Upper lobe of right lung (tissue), 1 donor: Measurements from ENCODE around the gene PRCP. TPM values are rescaled to one million over a fixed set of nuclear protein-coding genes. Genes with fewer than 3 reads are reported as not detected.

Source experiments
- ATAC-seq: fragments of 200-7000 bp; cut with Tn5 transposase; one replicate; pipeline ENCODE4 v1.9.1; 2020; ENCODE audit warnings: mild to moderate bottlenecking, moderate library complexity
- DNase-seq: peaks from one replicate; pipeline ENCODE4 v3.0.0-alpha.2; 2020
- H3K27ac ChIP-seq: fragments of 200-600 bp; one replicate; pipeline ENCODE4 v1.8.0; 2022
- H3K27me3 ChIP-seq: fragments of 200-600 bp; one replicate; pipeline ENCODE4 v1.8.0; 2022; ENCODE audit warnings: mild to moderate bottlenecking
- H3K36me3 ChIP-seq: fragments of 200-600 bp; one replicate; pipeline ENCODE4 v1.8.0; 2022
- H3K4me1 ChIP-seq: fragments of 200-600 bp; one replicate; pipeline ENCODE4 v1.8.0; 2022
- H3K4me3 ChIP-seq: fragments of 200-600 bp; one replicate; pipeline ENCODE4 v1.8.0; 2022; ENCODE audit warnings: mild to moderate bottlenecking
- H3K9me3 ChIP-seq: fragments of 200-600 bp; one replicate; pipeline ENCODE4 v1.8.0; 2022
- CTCF ChIP-seq: fragments of 200-600 bp; IDR thresholded peaks from one replicate; pipeline ENCODE4 v1.8.0; 2022; ENCODE audit warnings: antibody characterized with exemption
- intact Hi-C: fragments of 100-400 bp; cut with DNase I; formaldehyde crosslinking; loops from one replicate; pipeline ENCODE4 v1.11.0; 2022
- total RNA-seq: library from RNA; stranded (reverse); fragmentation: NEBNext Ultra II Directional; extraction: Animal tissue kit (Norgen Biotek cat#: 25700); gene quantifications from one replicate; pipeline ENCODE4 v1.2.1, GENCODE V29; 2021
- donor health status: DM: no; HTN: yes; CAD: no; lungs with severe emphysema.

Gene PRCP
- total RNA-seq, 1 donor from 2014 or later = 91.3 TPM

GRCh38 chr11:82873919-82874333 lies 26.3 kb downstream of the PRCP start:
- Histone ChIP-seq H3K27ac (no peak overlapping the region), H3K4me3 (no peak overlapping the region), H3K9me3 (no peaks in the 10 kb centered on the region), H3K27me3 (no peaks in the 10 kb centered on the region), H3K4me1 (peaks cover 21% of the 10 kb centered on the region), H3K36me3 (no peaks in the 10 kb centered on the region)
- TF ChIP-seq CTCF = no peak
- DNase-seq (no peak), ATAC-seq (no peak)
- intact Hi-C loops = no loop called here

GRCh38 chr11:82872377-82873150 lies 27.7 kb downstream of the PRCP start:
- intact Hi-C loops = no loop called here
- Histone ChIP-seq H3K4me1 (peaks cover 21% of the 10 kb centered on the region), H3K9me3 (no peaks in the 10 kb centered on the region), H3K36me3 (no peaks in the 10 kb centered on the region), H3K4me3 (no peak overlapping the region), H3K27ac (no peak overlapping the region), H3K27me3 (no peaks in the 10 kb centered on the region)
- DNase-seq (no peak), ATAC-seq (no peak)
- TF ChIP-seq CTCF = no peak

- no peak for TF ChIP-seq CTCF
Observed at GRCh38 chr11:82871646-82872045, 28.6 kb downstream of the PRCP start.

GRCh38 chr11:82869657-82870056 lies 30.6 kb downstream of the PRCP start:
- H3K27ac ChIP-seq = no peak overlapping the region
- peaks cover 21% of the 10 kb centered on the region for H3K4me1 ChIP-seq
- DNase-seq (no peak), ATAC-seq (peak; percentile 79)
- H3K4me3 ChIP-seq = no peak overlapping the region
- no peaks in the 10 kb centered on the region for H3K9me3 ChIP-seq
- TF ChIP-seq CTCF = no peak
- H3K27me3 ChIP-seq = no peaks in the 10 kb centered on the region
- intact Hi-C loops = no loop called here
- H3K36me3 ChIP-seq = no peaks in the 10 kb centered on the region

More at GRCh38 chr11:82871646-82872045, 28.6 kb downstream of the PRCP start:
- Histone ChIP-seq H3K36me3 (no peaks in the 10 kb centered on the region), H3K4me1 (peaks cover 21% of the 10 kb centered on the region), H3K27me3 (no peaks in the 10 kb centered on the region), H3K27ac (no peak overlapping the region), H3K4me3 (no peak overlapping the region), H3K9me3 (no peaks in the 10 kb centered on the region)
- intact Hi-C loops = no loop called here
- no peak for DNase-seq
- no peak for ATAC-seq

GRCh38 chr11:82867495-82868082 lies 32.6 kb downstream of the PRCP start:
- peak overlapping the region; percentile 28 for H3K4me3 ChIP-seq
- intact Hi-C loops = no loop called here
- no peaks in the 10 kb centered on the region for H3K36me3 ChIP-seq
- ATAC-seq (peak; percentile 73), DNase-seq (no peak)
- H3K4me1 ChIP-seq = peaks cover 20% of the 10 kb centered on the region
- H3K9me3 ChIP-seq = no peaks in the 10 kb centered on the region
- no peaks in the 10 kb centered on the region for H3K27me3 ChIP-seq
- peak; percentile 77 for TF ChIP-seq CTCF
- H3K27ac ChIP-seq = no peak overlapping the region
